Glomerular visceral epithelial cell (primary cell): ENCODE data around the gene STOX2.
"Not testable (repeated sequence)": the region's sequence is repeated elsewhere in the genome, so short reads cannot be mapped to it uniquely, and the experiment has no call there.

Experiments used
- DNase-seq: peaks from one replicate; pipeline ENCODE4 v3.0.0-alpha.2; 2016; ENCODE audit errors: extremely low spot score

Gene STOX2

DNA sequence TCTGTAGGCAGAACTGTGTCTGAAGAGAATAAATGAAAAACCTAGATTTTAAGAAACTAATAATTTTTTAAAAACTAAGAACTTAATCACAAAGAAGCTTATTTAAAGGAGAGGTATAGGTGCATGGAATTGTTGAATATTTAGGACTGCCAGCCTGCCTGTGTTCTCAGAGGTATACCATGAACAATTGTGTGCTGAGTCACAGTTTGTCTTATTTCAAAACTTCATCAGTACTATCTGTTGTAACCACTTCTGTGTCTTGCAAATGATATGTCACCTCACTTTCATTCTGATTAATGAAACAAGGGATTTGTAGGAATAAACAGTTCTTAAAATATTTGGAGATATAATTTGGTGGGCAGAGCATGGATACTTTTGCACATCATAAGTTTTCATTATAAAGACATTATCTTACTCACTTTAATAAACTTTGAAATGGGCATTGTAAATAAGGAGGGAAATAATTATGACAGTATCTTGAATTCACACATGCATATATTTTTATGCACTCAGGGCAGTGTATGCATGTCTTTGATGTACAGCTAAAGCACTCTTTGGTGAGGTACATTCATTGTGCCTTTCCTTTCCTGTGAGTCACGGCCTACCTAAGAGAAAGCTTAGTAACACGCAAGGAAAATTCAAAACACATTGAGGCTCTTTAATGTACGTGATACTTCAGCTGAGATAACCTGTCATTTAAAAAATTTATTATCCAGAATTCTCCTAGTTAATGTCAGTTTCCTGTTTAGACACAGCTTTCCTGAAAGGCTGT is 31.7 kb downstream of the STOX2 start:
- no peak for DNase-seq

DNA sequence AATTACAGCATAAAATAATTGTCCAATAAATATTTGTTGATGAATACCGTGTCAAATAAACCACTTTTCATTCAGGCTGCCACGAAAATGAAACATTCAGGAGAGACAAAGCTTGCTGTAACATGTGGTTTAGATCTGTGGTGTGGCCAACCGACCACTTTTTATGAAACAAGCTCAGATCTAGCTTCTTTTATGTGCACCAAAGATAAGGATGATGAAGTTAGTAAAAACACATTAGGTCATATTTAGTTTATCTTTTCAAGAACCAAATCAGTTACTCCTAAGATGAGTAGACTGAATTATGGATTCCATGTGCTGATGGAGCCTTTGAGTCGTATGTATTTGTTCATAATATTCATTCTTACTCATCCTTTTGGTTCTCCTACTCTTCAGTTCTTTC is 35.8 kb downstream of the STOX2 start:
- DNase-seq: no peak

DNA sequence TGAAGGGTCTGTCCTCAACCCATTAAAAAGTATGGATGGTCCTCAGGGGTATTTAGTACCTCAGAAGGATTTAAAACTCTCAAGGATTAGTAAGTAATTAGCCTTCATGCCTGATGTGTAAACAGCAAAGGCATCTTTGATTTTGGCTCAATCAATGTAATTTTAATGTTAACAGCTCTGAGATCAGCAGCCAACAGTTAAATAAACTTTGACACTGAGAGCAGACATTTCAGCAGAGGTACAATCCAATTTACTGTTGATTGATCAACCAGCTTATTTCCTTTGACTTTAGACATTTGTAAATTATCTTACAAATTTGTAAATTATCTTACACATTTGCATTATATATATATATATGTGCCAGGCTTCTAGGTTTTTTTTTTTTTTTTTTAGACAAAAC is 36.9 kb downstream of the STOX2 start:
- no peak for DNase-seq

DNA sequence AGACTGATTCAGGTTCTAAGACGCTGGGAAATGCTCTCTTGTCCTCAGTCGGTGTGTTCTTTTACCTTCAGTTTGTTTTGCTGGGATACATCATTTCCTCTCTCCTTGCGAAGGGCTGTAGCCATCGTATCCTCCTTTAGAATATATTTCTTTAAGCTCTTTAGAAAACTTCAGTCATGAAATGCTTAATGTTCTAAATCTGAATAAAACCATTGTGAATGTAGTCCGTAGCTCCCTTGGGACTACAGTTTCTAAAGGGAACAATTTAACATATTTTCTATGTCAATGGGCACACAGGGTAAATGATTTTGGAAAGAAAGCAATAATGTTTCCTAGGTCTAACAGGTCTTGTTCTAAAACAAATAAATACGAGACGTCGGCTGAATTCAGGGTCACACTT is 40.6 kb downstream of the STOX2 start:
- DNase-seq: no peak

DNA sequence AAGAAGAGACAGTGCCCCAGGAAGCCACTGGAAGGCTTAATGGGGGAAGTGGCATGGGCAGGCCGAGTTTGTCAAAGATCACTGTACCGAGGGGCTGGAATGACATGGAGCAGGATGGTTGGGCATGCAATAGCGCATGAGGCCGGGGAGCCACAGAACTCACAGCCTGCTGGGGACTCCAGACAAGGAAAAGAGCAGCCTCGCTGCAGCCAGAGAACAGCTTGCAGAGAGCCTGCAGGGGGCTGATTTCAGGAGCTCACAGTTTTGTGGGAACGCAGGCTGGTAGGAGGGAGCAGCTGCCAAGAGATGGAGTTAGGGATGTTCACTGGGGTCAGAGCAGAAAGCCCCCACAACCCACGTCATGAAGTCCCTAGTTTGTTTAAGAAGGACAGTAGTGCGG is 45.4 kb downstream of the STOX2 start:
- no peak for DNase-seq

DNA sequence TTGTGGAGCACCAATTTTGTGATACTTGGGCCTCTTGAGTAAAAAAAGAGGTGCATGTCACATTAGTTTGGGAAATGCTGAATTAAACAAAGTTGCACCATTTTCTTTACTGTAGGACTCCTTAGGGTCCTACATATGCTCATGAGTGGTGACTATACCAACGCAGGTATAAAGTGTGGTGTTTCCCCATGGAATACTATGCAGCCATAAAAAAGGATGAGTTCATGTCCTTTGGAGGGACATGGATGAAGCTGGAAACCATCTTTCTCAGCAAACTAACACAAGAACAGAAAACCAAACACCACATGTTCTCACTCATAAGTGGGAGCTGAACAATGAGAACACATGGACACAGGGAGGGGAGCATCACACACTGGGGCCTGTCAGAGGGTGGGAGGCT is 47.5 kb downstream of the STOX2 start:
- DNase-seq: not testable (repeated sequence)

DNA sequence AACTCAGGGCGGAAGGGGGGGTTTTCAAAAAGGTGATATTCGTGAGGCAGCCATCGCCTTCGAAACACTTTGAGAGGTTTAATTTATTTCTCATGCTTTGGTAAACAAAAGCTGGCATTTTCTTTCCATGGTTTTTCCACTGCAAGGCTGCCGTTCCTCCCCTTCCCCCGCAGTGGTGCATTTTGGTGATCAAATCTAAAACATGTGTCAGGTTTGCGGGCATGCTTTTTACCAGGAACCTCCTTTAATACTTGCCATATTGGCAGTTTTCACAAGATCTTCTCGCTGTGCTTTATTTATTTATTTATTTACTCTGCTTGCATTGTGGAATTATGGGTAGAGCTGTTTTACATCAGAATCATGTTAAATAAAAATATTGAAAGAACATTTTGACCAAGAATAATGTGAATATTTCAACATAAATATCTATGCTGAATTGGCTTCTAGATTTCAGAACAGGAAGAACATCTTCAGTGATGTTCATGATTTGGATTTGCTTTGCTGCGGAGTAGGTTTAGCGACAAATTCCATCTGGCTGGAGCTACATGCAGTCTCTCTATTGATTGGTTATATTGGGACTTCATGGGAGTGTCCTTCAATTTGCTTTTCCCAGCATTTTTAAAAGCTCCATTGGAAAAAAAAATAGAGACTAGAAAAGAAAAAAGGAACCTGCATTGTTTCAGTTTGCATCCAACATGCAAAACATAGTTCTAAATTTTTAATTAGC is 54.4 kb downstream of the STOX2 start:
- no peak for DNase-seq

DNA sequence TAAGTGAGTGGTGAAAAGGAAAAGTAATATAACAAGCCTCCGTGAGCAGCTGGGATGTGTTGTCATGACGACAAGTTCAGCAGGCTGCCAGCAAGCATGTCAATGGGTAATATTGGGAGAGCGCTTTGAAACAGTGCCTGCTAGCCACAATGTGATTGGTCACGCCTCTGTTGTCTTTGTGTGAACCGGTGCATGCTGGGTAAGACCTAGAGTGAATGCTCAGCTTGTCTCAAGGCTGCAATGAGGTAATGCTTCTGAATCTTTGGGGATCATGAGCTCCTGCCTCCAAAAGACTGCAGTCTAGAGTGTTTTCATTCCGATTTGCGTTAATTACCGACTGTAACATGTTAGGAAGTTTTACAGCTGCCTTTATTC is 54.9 kb downstream of the STOX2 start:
- DNase-seq: peak; percentile 21

DNA sequence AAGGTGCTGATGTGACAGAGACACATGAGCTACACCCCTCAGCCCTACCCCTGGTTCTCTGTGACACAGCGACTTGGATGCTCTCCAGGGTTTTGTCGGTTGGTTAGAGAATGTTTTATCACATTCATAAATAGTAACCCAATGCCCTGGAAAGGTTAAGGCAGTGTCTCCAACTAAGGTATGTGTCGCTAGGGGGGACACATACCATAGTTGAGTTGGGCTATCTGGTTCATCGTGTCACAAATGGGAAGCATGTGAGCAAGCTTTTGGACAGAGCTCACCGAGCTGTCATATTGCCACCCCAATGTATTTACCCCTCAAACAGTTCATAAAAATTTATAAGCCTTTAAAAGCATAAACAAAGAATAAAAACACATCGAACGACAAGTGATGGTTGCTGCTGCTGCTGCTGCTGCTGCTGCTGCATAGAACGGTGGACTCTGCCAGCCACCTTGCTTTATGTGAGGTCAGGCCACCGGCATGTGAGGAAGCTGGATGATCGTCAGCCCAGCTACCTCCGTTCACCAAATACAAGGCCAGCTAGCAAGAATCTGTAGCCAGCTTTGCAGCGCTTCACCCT is 55.9 kb downstream of the STOX2 start:
- no peak for DNase-seq

DNA sequence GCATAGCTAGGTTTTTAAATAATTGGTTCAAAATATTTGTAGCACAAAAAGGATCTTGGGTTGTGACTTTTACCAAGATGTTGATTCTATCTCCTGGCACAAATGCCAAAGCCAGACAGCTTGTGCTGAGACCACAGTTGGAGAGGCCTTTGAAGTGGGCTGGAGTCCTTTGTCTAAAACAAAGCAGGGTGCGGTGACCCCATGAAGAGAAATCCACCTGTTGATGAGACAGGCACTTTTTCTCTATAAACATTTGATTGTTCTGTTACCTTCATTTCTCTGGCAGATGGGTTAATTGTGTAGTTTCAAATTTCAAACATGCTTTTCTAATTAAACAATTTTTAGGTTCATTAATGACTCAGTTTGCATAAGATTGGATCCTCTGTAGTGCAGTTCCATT is 56.7 kb downstream of the STOX2 start:
- no peak for DNase-seq

DNA sequence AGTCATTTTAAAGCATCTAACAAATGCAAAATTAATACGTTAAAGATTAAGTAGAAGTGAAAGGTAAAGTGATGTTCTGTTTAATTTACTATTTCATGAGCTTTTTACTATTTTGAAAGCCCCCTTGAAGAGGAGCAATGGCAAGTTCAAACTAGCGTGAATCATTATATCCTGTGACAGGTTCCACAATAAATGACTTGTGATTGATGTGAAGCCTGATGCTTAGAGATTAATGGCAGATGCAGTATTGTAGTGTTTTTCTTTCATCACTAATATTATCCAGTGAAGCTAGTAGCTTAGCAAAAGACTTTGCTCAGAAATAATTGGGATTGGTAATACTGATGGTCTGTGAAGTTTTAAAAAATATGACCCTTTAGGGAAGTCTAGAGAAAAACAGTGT is 57.3 kb downstream of the STOX2 start:
- DNase-seq: no peak

DNA sequence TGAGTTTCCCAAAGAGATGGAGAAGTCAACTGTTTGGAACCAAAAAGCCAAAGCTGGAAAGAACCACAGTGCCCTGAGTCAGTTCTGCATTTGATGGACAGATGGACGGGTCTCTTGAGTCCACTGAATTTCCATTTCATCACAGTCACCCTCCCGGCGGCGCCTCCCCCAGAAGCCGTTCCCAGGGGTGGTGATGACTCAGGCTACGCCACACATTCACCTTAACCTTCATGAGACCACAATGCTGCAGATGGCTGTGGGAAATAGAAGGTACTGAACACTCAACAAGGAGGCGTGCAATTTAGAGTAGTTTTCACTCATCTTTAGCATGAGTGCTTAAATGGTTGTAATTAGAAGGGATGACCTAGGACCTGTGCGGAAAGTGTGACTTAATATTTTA is 61.3 kb downstream of the STOX2 start:
- peak; percentile 42 for DNase-seq

DNA sequence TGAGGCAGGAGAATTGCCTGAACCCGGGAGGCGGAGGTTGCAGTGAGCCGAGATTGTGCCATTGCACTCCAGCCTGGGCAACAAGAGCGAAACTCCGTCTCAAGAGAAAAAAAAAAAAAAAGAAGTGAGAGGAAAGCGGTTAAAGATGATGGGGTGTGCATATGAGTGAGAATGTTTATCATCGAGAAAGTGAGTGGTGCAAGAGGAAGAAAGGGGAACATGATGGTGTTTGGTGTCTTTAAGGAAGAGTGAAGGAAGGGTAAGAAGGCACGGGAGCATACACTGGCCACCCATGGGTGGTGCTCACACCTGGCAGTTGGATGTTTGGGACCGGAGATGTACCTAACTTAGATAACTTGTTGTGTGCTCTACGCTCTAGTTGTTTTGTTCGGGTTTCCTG is 62.2 kb downstream of the STOX2 start:
- DNase-seq: no peak

DNA sequence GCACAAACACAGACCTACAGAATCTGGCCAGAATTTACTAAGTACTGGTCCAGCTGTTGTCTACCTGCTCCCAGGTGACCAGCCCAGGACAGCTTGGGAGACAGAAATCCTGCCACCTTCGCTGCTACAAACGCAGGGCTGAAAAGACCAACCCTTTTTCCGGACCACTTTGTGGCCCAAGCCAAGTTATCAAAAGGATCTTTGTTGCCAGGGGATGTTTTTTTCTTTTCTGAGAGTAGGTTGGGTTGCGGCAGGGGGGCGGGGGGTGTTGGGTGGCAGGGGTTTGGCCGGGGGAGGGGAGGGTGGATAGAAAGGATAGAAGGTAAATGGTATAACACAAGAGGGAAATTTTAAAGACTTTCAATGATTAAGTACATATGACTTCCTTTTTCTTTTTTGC is 63.4 kb downstream of the STOX2 start:
- DNase-seq: no peak

DNA sequence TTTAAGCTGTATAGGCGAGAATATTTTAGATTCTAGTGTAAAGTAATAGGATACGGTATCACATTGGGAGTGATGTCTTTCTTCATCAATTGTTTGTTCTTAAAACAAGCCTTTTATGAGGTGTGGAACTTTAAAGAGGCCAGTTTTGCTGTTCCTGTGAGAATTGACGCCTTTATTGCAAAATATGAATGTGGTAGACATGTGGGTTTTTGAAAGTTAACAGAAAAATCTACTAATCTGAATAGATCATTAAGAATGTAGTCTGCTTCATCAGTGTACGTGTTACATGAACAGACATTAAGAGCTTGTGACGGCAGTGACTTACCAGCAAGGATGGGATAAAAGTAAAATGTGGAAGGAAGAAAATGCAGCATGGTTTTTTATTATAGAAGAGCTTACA is 63.8 kb downstream of the STOX2 start:
- DNase-seq: no peak

DNA sequence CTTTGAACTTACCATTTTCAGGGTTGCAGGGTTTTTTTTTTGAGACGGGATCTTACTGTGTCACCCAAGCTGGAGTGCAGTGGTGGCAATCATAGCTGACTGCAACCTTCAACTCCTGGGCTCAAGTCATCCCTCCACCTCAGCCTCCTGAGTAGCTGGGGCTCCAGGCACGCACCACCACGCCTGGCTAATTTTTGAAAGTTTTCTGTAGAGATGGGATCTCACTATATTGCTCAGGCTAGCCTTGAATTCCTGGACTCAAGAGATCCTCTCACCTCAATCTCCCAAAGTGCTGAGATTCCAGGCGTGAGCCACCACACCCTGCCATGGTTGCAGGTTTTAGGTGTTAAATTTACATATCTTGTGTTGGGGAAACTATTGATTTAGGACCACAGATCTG is 64.5 kb downstream of the STOX2 start:
- no peak for DNase-seq

DNA sequence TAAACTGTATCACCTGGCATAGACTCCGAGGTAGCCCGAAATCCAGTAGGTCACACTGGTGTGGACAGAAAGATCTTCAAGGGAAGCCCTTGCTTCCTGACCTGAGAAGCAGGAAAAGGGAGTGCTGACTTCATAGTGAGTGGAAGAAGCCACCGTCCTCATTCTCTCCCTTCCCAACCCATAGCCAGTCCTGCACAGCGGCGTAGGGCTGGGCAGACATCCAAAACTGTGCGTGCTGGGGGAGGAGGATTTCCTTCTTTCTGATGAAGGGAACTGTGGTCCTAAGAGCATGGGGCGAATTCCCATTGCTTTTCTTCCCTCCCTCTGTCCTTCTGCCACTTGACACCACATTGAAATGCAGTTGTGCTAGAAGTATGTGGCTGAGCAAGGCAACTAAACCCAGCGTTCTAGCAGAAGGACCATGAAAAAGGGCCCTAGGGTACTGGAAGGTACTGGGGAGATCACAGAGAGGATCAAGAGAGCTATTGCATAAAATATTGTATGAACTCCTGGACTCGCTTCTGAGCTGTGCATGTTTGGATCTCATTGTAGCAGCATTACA is 66.9 kb downstream of the STOX2 start:
- DNase-seq: no peak

DNA sequence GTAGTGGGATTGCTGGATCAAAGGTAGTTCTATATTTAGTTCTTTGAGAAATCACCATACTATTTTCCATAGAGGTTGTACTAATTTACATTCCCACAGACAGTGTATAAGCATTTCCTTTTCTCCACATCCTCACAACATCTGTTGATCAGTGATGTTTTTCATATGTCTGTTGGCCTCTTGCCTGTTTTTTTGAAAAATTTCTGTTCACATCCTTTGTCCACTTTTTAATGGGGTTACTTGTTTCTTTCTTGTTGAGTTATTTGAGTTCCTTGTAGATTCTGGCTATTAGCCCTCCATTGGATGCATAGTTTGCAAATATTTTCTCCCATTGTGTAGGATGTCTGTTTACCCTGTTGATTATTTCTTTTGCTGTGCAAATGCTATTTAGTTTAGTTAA is 72.6 kb downstream of the STOX2 start:
- no peak for DNase-seq

DNA sequence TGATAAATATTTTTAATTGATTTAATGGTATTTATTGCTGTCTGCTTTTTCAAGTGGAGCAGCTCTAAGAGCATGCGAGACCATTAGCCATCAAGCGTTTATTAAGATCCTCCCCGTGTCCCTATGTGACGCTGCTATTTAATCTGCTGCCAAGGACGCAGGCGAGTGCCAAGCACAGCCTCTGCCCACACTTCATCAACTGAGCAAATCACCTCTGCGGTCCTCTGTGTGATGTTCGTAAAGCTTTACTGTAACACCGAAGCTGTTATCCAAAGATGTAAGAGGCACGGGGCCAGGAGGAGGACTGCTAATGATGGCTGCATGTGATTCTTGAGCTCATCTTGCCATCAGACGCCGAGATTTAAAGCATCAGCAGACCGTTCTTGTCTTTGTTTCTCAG is 79.5 kb downstream of the STOX2 start:
- DNase-seq: no peak

DNA sequence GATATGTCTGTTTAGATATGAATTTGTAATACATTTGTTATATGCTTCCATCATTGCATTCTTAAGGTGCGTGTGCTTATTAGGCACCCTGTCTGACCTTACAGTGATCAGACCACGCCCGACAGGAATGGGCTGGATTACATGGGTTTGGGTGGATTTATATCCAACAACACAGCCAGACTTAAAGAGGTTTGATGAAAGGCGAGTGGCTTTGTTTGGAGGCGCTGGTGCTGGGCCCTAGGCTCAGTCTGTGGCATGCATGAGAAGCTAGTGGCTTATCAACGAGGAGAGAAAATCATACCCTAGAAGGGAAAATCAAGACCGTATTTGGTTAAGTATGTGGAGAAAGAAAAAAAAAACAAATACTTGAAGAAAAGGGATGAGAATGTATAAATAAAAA is 80.7 kb downstream of the STOX2 start:
- no peak for DNase-seq

DNA sequence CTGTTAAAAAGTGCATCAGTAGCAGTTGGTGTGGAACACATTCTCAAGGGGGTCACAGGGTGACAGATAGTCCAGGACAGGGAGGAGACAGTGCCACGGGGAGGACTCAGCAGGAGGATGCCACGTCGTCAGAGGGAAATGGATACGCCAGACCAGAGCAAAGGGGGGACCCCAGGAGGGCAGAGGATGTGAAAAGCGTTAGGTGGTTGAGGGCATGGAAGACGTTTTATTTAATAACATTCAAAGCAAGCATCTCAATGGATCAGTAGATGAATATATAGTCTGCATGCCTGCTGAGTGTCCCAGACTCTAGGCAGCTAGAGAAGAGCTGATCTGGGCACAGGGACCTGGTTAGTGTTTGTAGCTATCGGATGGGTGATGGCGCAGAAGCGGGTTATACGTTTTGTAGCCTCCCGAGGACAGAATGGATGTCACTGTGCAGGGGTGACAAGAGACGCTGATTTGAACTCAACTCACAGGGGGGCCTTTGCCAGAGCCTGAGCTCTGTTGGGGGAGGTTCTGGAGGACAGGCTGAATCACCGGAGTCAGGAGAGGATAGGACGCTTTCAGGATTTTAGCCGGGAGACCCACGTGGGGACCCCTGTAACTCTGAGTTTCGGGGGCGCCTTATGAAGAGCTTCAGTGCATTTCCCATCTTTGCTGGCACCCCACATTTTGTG is 81.3 kb downstream of the STOX2 start:
- no peak for DNase-seq
